DMS114 treated with DMSO at 0.1 percent for 48 hours (cell line): ENCODE results near the gene TMEM187.

Source experiments
- DNase-seq: peaks from one replicate; lab custom pipeline; 2025; ENCODE audit not compliant: unreplicated experiment; lab: John Stamatoyannopoulos, UW

The TMEM187 gene

GRCh38 chrX:153953892-153954557 is 18.5 kb upstream of the TMEM187 start:
- no peak for DNase-seq

- no peak for DNase-seq
Observed at GRCh38 chrX:153954558-153955227, 17.9 kb upstream of the TMEM187 start.

GRCh38 chrX:153955228-153955732 is 17.3 kb upstream of the TMEM187 start:
- no peak for DNase-seq

- no peak for DNase-seq
Observed at GRCh38 chrX:153956044-153956907, 16.3 kb upstream of the TMEM187 start.

DNA sequence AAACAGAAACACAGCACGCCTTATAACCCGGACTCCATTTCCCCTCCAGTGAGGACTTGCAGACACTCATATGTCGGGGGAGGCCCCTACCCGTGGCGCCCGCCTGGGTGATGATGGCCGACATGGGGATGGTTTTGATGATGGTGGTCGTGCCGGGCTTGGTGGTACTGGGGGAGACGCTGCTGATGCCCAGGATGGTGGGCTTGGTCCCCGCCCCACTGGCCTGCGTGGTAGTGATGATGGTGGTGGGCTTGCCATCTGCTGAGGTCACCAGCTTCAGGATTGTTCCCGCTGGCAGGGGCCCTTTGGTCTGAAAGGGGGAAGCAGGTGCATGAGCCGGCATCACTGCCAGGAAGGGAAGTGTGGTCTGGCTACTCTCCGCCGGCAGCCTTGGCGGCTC is 15.3 kb upstream of the TMEM187 start:
- no peak for DNase-seq

- no peak for DNase-seq
Observed at GRCh38 chrX:153958605-153959004, 13.9 kb upstream of the TMEM187 start.

- no peak for DNase-seq
Observed at GRCh38 chrX:153959649-153960048, 12.9 kb upstream of the TMEM187 start.

DNA sequence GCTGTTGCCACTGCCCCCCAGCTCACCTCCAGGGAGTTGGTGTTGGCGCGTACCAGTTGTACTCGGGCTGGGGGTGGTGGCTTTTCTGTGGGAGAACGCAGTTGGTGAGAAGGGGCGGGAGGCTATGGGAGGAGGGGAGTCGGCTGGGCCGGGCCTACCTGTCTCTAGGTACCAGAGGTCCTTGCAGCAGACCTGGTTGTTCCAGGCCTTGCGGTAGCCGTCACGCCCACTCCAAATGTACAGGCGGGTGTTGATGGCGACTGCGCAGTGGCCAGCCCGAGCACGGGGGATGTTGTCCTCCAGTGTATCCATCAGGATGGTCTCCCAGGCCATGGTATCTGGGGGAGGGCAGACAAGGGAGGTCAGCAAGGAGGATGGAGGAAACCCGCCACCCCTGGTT is 12.5 kb upstream of the TMEM187 start:
- no peak for DNase-seq

GRCh38 chrX:153960786-153961185 is 11.8 kb upstream of the TMEM187 start:
- no peak for DNase-seq

- no peak for DNase-seq
Observed at GRCh38 chrX:153961292-153961691, 11.3 kb upstream of the TMEM187 start.

DNA sequence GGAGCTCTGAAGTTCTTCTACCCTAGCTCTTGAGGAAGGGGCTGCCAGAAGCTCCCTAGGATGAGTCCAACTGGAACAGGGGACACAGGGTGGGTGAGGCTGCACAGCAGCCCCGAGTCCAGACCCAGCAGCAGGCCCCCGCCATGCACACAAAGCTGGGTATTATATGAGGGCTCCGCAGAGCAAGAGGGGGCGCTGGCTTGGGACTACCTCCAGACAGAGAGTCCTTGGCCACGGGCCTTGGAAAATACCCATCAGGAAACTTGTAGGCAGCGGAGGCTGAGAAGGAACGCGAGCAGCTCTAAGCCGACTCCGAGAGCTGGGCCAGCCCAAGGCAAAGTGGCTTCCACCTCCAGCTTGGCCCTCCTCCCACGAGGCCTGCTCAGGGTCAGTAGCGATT is 9.0 kb upstream of the TMEM187 start:
- DNase-seq: no peak

GRCh38 chrX:153964105-153964504 is 8.4 kb upstream of the TMEM187 start:
- no peak for DNase-seq

DNA sequence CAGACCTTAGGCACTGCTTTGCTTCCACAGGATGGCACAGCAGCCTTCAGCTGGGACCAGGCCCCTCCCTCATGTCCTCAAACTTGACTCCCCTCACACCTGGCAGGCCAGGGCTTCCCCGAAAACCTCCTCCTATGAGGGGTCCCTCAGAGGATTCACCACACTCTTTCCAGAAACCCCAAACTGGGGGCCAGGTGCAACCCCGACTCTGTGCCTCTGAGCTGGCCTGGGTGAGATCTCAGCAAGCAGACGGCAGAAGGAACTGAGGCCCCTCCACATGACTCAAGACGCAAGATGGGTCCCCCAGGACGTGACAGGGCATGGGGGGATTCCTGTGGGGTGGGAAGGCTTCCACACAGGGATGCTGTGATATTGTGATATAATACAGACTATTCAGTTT is 7.1 kb upstream of the TMEM187 start:
- DNase-seq: no peak

- no peak for DNase-seq
Observed at GRCh38 chrX:153966283-153966688, 6.3 kb upstream of the TMEM187 start.

- DNase-seq: no peak
Observed at GRCh38 chrX:153966841-153967535, 5.6 kb upstream of the TMEM187 start.

DNA sequence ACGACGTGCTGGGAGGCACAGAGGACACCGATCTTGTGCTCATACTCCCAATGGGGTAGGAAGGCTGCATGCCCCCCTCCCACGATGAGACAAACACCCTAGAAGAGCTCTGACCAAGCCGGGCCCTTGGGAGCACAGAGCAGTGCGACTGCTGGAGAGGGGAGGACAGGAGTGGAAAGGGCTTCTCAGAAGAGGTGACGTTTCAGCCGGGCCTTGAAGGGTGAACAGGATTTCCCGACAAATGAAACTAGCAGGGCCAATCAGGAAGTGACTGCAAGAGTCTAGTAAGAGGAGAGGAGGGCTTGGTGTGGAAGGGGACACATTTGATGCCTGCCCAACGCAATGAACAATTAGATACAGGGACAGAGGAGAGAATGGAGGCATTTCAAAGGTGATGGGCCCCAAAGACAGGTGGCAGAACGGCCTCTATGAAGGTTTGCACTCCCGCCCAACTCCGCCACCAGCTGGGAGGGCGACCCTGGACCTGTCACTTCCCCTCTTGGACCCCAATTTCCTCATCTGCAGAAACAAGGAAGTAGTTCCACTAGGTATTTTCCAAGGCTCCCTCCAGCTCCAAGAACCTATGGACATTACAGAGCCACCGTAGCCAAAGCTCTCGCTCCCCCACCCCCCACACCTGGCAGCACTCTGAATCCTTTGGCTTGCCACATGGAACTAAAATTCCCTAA is 4.9 kb upstream of the TMEM187 start:
- DNase-seq: no peak

DNA sequence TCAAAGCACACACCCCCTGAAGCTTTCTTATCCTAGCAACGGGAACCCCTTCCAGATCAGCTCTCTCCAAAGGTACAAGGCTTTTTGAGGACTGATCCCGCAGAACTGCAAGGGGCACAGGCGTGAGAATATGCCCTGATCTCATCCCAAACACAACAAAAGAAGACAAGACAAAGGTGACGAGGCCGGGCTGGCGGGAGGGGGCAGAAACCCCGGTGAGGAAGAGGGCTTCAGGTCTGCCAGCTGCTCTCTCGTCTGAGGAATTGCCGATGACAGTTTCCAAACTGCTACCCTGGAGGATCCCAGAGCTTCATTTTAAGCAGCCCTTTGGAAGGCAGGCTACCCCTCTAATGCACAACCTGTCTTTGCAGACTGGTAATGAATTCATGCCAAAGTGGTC is 4.3 kb upstream of the TMEM187 start:
- DNase-seq: no peak

DNA sequence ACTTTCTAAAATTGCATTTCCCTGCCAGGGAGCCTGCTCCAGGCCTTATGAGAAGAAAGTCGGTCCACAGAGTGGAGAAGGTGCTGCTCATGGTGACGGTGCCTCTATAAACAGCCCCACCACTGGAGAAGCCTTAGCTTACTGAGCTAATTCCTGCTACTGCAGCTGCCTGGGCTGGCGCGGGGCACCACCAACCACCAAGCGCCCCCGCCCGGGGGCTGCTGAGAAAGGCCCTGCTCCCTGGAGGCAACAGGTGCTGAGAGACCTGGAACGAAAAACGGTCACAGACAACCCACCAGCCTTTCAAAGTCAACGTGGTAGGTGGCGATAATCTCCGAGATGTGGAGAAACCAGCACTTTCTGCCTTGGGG is 3.8 kb upstream of the TMEM187 start:
- DNase-seq: no peak

DNA sequence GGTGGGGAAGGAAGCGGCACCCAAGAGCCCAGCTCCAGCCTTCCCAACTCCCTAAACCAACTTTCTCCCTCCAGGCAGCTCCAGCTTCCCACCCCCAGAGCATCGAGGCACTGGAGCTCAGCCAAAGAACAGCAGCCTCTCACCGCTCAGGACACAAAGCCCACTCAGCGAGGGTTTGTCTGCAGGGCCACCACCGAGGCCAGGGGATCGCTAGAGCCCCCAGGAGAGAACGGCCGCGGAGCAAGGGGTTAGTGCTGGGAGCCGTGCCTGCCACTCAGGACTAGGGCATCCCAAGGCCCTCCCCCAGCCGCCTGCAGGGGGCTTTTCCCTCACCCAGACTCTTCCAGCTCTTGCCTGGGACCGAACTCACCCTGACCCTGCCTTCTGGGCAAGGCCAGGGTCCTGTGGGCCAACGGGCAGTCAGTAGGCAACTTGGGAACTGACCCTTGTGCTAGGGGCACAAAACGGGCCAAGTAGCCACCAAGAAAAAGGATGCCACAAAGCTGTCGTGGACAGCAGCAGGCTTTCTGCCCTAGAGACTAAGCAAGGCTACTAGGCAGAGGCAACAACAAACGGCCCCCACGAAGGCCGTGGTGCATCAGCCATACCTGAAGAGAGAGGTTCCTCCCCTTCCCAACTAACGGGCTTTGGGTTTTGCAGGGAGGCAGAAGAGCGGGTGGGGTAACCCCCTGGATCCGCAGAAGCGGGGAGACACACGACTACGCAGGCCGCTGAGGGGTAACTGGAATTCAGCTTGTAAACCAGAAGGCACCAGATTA is 3.2 kb upstream of the TMEM187 start:
- no peak for DNase-seq

DNA sequence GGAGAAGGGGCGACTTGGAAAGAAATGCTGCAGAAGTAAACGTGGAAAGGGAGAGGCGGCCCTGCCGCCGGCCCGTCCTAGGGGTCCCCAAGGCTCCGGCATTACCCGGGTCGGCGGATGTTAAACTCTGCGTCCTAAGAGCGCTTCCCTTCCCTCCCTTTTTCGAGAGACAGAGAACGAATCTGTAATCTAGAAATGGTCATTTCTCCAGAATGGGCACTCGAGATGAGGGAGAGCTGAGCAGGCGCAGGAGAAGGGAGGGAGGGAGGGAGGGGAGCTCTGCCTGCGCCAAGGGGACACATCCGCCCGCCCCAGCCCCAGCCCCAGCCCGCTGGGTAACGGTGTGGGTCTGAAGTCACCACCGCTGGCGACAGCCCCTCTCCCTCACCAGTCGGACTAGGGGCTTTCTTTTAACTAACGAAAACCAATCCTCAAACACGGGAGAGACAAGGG is 2.6 kb upstream of the TMEM187 start:
- no peak for DNase-seq
